ENCODE data around the gene SRP19. TPM values are rescaled to one million over a fixed set of nuclear protein-coding genes. Genes with fewer than 3 reads are reported as not detected.

SRP19 gene
- total RNA-seq, 3 donors from 2014 or later: 33.0 to 73.5 (median 69.2) TPM

- Histone ChIP-seq H3K27me3 (no peaks in the 10 kb centered on the region), H3K27ac (no peak overlapping the region), H3K36me3 (no peaks in the 10 kb centered on the region), H3K9me3 (no peaks in the 10 kb centered on the region), H3K4me3 (no peak overlapping the region), H3K4me1 (no peaks in the 10 kb centered on the region)
- no peak for TF ChIP-seq POLR2AphosphoS5 (IDR thresholded peaks at IDR 0.05)
- no peak for TF ChIP-seq POLR2A (IDR thresholded peaks at IDR 0.05)
- TF ChIP-seq CTCF (IDR thresholded peaks at IDR 0.05): no peak
- intact Hi-C loops (cut with DNase I; ENCODE audit: low total_unique reads): no loop called here
- no peak for DNase-seq (ENCODE audit: low spot score in 2 of 2)
Measured at GRCh38 chr5:112907166-112907631, 46.1 kb downstream of the SRP19 start.

- intact Hi-C loops (cut with DNase I; ENCODE audit: low total_unique reads): no loop called here
- DNase-seq (ENCODE audit: low spot score in 2 of 2): no peak
- Histone ChIP-seq H3K4me1 (no peaks in the 10 kb centered on the region), H3K9me3 (no peaks in the 10 kb centered on the region), H3K27me3 (no peaks in the 10 kb centered on the region), H3K36me3 (no peaks in the 10 kb centered on the region), H3K27ac (no peak overlapping the region), H3K4me3 (no peak overlapping the region)
- TF ChIP-seq POLR2AphosphoS5 (IDR thresholded peaks at IDR 0.05): no peak
- TF ChIP-seq CTCF (IDR thresholded peaks at IDR 0.05): no peak
- TF ChIP-seq POLR2A (IDR thresholded peaks at IDR 0.05): no peak
Measured at GRCh38 chr5:112908854-112909253, 47.8 kb downstream of the SRP19 start.

GRCh38 chr5:112910529-112910928 is 49.4 kb downstream of the SRP19 start:
- H3K36me3 ChIP-seq: no peaks in the 10 kb centered on the region
- no peak overlapping the region for H3K27ac ChIP-seq
- H3K9me3 ChIP-seq: no peaks in the 10 kb centered on the region
- intact Hi-C loops (cut with DNase I; ENCODE audit: low total_unique reads): no loop called here
- no peak overlapping the region for H3K4me3 ChIP-seq
- no peaks in the 10 kb centered on the region for H3K4me1 ChIP-seq
- TF ChIP-seq POLR2AphosphoS5 (IDR thresholded peaks at IDR 0.05) (no peak), POLR2A (IDR thresholded peaks at IDR 0.05) (no peak), CTCF (IDR thresholded peaks at IDR 0.05) (no peak)
- DNase-seq (ENCODE audit: low spot score in 2 of 2): no peak
- no peaks in the 10 kb centered on the region for H3K27me3 ChIP-seq

- TF ChIP-seq POLR2AphosphoS5 (IDR thresholded peaks at IDR 0.05) (no peak), POLR2A (IDR thresholded peaks at IDR 0.05) (no peak), CTCF (IDR thresholded peaks at IDR 0.05) (no peak)
- Histone ChIP-seq H3K9me3 (no peaks in the 10 kb centered on the region), H3K4me3 (no peak overlapping the region), H3K27ac (no peak overlapping the region), H3K36me3 (no peaks in the 10 kb centered on the region), H3K27me3 (no peaks in the 10 kb centered on the region), H3K4me1 (peaks cover 0 to 18% of the 10 kb centered on the region in 2 donors)
- no peak for DNase-seq (ENCODE audit: low spot score in 2 of 2)
- intact Hi-C loops (cut with DNase I; ENCODE audit: low total_unique reads): no loop called here
Measured at GRCh38 chr5:112914584-112914983, 53.5 kb downstream of the SRP19 start.

GRCh38 chr5:112915831-112916230 is 54.7 kb downstream of the SRP19 start:
- intact Hi-C loops (cut with DNase I; ENCODE audit: low total_unique reads): no loop called here
- no peak overlapping the region for H3K4me3 ChIP-seq
- DNase-seq (ENCODE audit: low spot score in 2 of 2): no peak
- no peak overlapping the region for H3K27ac ChIP-seq
- peaks cover 0 to 18% of the 10 kb centered on the region in 2 donors for H3K4me1 ChIP-seq
- TF ChIP-seq POLR2AphosphoS5 (IDR thresholded peaks at IDR 0.05) (no peak), POLR2A (IDR thresholded peaks at IDR 0.05) (no peak), CTCF (IDR thresholded peaks at IDR 0.05) (no peak)
- H3K9me3 ChIP-seq: no peaks in the 10 kb centered on the region
- no peaks in the 10 kb centered on the region for H3K27me3 ChIP-seq
- no peaks in the 10 kb centered on the region for H3K36me3 ChIP-seq

Measured in breast epithelium (tissue), 4 donors.